Measurements from ENCODE around the gene GRM8.

GRM8 gene

DNA sequence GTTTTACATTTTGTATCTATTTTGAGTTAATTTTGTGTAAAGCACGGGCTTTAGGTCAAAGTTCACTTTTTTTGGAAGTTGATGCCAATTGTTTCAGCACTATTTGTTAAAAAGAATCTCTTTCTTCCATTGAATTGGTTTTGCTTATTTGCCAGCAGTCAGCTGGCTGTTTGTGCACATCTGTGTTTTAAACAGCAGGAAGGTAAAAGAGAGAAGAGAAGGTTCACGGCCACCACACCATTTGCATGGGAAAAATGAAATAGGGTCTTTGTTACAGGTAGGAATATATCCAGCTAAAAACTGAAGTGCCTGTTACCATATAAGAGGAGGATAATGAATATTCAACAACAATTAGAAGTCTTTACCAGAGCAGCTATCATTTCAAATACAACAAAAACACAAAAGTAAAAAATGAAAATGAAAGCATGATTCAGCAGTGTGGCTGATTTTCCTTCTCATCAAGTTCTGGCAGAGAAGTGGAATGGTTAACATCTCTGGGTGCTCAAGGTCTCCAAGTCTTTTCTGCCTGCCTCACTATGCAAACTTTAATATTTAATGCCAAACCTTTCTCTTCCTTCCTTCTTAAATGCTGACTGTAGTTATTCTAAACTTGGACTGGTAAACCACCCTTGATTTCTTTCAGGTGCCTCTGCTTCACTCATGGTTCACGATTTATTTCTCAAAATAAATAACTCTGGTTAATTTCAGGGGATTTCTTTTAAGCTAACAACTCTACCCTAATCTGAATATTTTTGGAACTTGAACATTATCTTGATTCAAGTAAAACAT is 841.5 kb downstream of the GRM8 start:
- Histone ChIP-seq H3K4me3 (ENCODE audit: low read length) (peak overlapping the region; percentile 49), H3K4me2 (ENCODE audit: low read depth, low read length) (peak overlapping the region; percentile 66), H2AFZ (ENCODE audit: low read length) (peak overlapping the region; percentile 67), H3K9me3 (replicated peaks; ENCODE audit: insufficient read depth, low read length) (no peaks in the 10 kb centered on the region), H3K27me3 (replicated peaks; ENCODE audit: insufficient read depth, low read length) (no peaks in the 10 kb centered on the region), H3K4me1 (ENCODE audit: low read length) (peaks cover 12% of the 10 kb centered on the region; the same call in 1 of the 2 replicates), H3K36me3 (replicated peaks; ENCODE audit: insufficient read depth, low read length) (no peaks in the 10 kb centered on the region), H3K79me2 (ENCODE audit: low read length) (no peaks in the 10 kb centered on the region), H3K9me2 (replicated peaks; ENCODE audit: insufficient read depth, low read length) (no peaks in the 10 kb centered on the region), H3K27ac (ENCODE audit: low read length) (peak overlapping the region; percentile 49; the same call in 1 of the 2 replicates), H3F3A (ENCODE audit: insufficient read depth, low read length) (peaks cover 9% of the 10 kb centered on the region; the same call in 1 of the 2 replicates), H3K9ac (ENCODE audit: low read length) (peak overlapping the region; percentile 28; the same call in 1 of the 2 replicates), H4K20me1 (ENCODE audit: insufficient read depth, low read length) (no peaks in the 10 kb centered on the region)
- TF ChIP-seq, protein P1, sequence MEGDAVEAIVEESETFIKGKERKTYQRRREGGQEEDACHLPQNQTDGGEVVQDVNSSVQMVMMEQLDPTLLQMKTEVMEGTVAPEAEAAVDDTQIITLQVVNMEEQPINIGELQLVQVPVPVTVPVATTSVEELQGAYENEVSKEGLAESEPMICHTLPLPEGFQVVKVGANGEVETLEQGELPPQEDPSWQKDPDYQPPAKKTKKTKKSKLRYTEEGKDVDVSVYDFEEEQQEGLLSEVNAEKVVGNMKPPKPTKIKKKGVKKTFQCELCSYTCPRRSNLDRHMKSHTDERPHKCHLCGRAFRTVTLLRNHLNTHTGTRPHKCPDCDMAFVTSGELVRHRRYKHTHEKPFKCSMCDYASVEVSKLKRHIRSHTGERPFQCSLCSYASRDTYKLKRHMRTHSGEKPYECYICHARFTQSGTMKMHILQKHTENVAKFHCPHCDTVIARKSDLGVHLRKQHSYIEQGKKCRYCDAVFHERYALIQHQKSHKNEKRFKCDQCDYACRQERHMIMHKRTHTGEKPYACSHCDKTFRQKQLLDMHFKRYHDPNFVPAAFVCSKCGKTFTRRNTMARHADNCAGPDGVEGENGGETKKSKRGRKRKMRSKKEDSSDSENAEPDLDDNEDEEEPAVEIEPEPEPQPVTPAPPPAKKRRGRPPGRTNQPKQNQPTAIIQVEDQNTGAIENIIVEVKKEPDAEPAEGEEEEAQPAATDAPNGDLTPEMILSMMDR (IDR thresholded peaks at IDR 0.05; ENCODE audit: low read length): no peak
- TF ChIP-seq EZH2phosphoT487 (IDR thresholded peaks at IDR 0.05; ENCODE audit: low read length) (no peak), EZH2 (optimal IDR thresholded peaks at IDR 0.05; ENCODE audit: low read depth, low read length) (no peak)
- DNase-seq: peak; percentile 69

DNA sequence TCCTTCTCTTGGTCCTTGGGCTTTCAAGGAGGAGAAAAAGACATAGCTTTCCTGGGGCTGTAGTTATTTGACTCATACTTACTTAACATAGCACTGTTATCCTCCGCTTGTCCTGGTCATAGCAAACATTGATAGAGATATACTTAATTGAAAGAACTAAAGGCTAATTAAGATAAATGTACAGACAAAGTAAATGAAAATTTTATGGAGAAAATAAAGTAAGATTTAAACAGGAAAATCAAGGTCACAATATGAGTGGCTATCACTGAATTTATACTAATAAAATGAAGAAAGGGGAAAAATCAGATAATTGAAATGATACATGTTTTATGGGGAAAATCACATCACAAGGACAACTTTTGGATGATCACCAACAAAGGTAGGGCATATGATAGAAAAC is 849.7 kb downstream of the GRM8 start:
- Histone ChIP-seq H3K79me2 (ENCODE audit: low read length) (no peaks in the 10 kb centered on the region), H2AFZ (ENCODE audit: low read length) (no peak overlapping the region), H3K27ac (ENCODE audit: low read length) (no peak overlapping the region), H3K9me3 (replicated peaks; ENCODE audit: insufficient read depth, low read length) (no peaks in the 10 kb centered on the region), H4K20me1 (ENCODE audit: insufficient read depth, low read length) (no peaks in the 10 kb centered on the region), H3K36me3 (replicated peaks; ENCODE audit: insufficient read depth, low read length) (no peaks in the 10 kb centered on the region), H3K27me3 (replicated peaks; ENCODE audit: insufficient read depth, low read length) (no peaks in the 10 kb centered on the region), H3K4me1 (ENCODE audit: low read length) (no peaks in the 10 kb centered on the region), H3K4me3 (ENCODE audit: low read length) (no peak overlapping the region), H3F3A (ENCODE audit: insufficient read depth, low read length) (no peaks in the 10 kb centered on the region), H3K9me2 (replicated peaks; ENCODE audit: insufficient read depth, low read length) (no peaks in the 10 kb centered on the region; the same call in 1 of the 2 replicates), H3K9ac (ENCODE audit: low read length) (no peak overlapping the region), H3K4me2 (ENCODE audit: low read depth, low read length) (no peak overlapping the region)
- TF ChIP-seq EZH2phosphoT487 (IDR thresholded peaks at IDR 0.05; ENCODE audit: low read length) (no peak), EZH2 (optimal IDR thresholded peaks at IDR 0.05; ENCODE audit: low read depth, low read length) (no peak)
- TF ChIP-seq, protein P1 (IDR thresholded peaks at IDR 0.05; ENCODE audit: low read length): no peak
- no peak for DNase-seq

DNA sequence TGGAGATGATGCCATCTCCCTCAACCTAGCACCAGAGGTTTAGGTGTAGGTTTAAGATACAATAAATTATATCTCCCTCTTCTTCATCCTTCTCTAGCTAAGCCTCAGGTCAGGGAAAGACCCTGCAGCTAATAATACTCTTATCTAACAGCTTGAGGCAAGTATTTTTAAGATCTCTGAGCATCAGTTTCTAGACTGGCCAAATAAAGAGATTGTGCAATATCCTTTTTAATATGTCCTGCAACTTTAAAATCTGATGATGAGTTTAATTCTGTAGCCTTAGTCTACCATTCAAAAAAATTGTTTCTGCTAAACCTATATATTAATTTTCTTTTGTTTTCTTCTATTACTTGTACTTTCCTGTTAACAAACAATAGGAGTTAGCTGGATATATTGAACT is 850.8 kb downstream of the GRM8 start:
- DNase-seq: no peak

More for the DNA sequence above, 850.8 kb downstream of the GRM8 start:
- Histone ChIP-seq H3K9ac (ENCODE audit: low read length) (no peak overlapping the region), H3K9me3 (replicated peaks; ENCODE audit: insufficient read depth, low read length) (no peaks in the 10 kb centered on the region), H3K36me3 (replicated peaks; ENCODE audit: insufficient read depth, low read length) (no peaks in the 10 kb centered on the region), H3K79me2 (ENCODE audit: low read length) (no peaks in the 10 kb centered on the region), H4K20me1 (ENCODE audit: insufficient read depth, low read length) (no peaks in the 10 kb centered on the region), H3K4me3 (ENCODE audit: low read length) (no peak overlapping the region), H3K27ac (ENCODE audit: low read length) (no peak overlapping the region), H3K4me2 (ENCODE audit: low read depth, low read length) (no peak overlapping the region), H3F3A (ENCODE audit: insufficient read depth, low read length) (no peaks in the 10 kb centered on the region), H3K27me3 (replicated peaks; ENCODE audit: insufficient read depth, low read length) (no peaks in the 10 kb centered on the region), H2AFZ (ENCODE audit: low read length) (no peak overlapping the region), H3K4me1 (ENCODE audit: low read length) (no peaks in the 10 kb centered on the region), H3K9me2 (replicated peaks; ENCODE audit: insufficient read depth, low read length) (no peaks in the 10 kb centered on the region; the same call in 1 of the 2 replicates)
- TF ChIP-seq, protein P1 (IDR thresholded peaks at IDR 0.05; ENCODE audit: low read length): no peak
- TF ChIP-seq EZH2 (optimal IDR thresholded peaks at IDR 0.05; ENCODE audit: low read depth, low read length) (no peak), EZH2phosphoT487 (IDR thresholded peaks at IDR 0.05; ENCODE audit: low read length) (no peak)
